SH-SY5Y (cell line): ENCODE results near the gene RALY.

Source experiments
- GATA2 ChIP-seq: IDR thresholded peaks from 2 replicates; pipeline ENCODE4 v1.6.1; 2011; ENCODE audit warnings: mild to moderate bottlenecking, low read depth, low read length
- GATA3 ChIP-seq: IDR thresholded peaks from 2 replicates; pipeline ENCODE4 v1.6.1; 2011; ENCODE audit warnings: low read depth, mild to moderate bottlenecking, low read length, moderate library complexity

- no peak for TF ChIP-seq GATA2
- no peak for TF ChIP-seq GATA3
Measured at GRCh38 chr20:34129518-34130162, 135.9 kb downstream of the RALY start.
